Measurements from ENCODE around the gene VPS39.

VPS39 gene

DNA sequence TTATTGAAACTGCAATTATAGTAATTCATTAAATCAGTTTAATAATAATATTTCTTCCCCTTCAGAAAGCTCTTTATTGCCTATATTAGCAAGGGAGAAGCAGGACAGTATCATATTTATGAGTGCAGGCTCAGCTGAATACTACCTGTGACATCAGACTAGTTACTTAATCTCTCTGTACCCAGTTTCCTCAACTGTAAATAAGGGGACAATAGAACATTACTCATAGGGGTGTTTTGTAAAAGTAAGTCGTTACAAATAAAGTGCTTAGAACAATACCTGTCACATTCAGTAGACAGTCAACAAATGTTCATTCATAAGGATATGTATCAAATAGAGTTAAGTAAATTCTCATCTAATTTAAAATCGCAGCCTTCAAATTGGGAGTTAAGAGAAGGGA lies 12.1 kb upstream of the VPS39 start:
- Histone ChIP-seq H3K27ac (ENCODE audit: low read length) (no peak overlapping the region), H3K4me2 (ENCODE audit: low read depth, low read length) (no peak overlapping the region), H4K20me1 (ENCODE audit: insufficient read depth, low read length) (no peaks in the 10 kb centered on the region), H3K9ac (ENCODE audit: low read length) (no peak overlapping the region), H3K79me2 (ENCODE audit: low read length) (no peaks in the 10 kb centered on the region), H2AFZ (ENCODE audit: low read length) (no peak overlapping the region), H3K4me1 (ENCODE audit: low read length) (no peaks in the 10 kb centered on the region), H3K4me3 (ENCODE audit: low read length) (no peak overlapping the region), H3F3A (ENCODE audit: insufficient read depth, low read length) (no peaks in the 10 kb centered on the region), H3K9me2 (replicated peaks; ENCODE audit: insufficient read depth, low read length) (no peaks in the 10 kb centered on the region), H3K9me3 (replicated peaks; ENCODE audit: insufficient read depth, low read length) (no peaks in the 10 kb centered on the region), H3K36me3 (replicated peaks; ENCODE audit: insufficient read depth, low read length) (no peaks in the 10 kb centered on the region; the same call in 1 of the 2 replicates), H3K27me3 (replicated peaks; ENCODE audit: insufficient read depth, low read length) (no peaks in the 10 kb centered on the region)
- no peak for DNase-seq
- no peak for TF ChIP-seq EZH2 (optimal IDR thresholded peaks at IDR 0.05; ENCODE audit: low read depth, low read length)
- TF ChIP-seq EZH2phosphoT487 (IDR thresholded peaks at IDR 0.05; ENCODE audit: low read length): no peak
- TF ChIP-seq, protein P1, sequence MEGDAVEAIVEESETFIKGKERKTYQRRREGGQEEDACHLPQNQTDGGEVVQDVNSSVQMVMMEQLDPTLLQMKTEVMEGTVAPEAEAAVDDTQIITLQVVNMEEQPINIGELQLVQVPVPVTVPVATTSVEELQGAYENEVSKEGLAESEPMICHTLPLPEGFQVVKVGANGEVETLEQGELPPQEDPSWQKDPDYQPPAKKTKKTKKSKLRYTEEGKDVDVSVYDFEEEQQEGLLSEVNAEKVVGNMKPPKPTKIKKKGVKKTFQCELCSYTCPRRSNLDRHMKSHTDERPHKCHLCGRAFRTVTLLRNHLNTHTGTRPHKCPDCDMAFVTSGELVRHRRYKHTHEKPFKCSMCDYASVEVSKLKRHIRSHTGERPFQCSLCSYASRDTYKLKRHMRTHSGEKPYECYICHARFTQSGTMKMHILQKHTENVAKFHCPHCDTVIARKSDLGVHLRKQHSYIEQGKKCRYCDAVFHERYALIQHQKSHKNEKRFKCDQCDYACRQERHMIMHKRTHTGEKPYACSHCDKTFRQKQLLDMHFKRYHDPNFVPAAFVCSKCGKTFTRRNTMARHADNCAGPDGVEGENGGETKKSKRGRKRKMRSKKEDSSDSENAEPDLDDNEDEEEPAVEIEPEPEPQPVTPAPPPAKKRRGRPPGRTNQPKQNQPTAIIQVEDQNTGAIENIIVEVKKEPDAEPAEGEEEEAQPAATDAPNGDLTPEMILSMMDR (IDR thresholded peaks at IDR 0.05; ENCODE audit: low read length): no peak

DNA sequence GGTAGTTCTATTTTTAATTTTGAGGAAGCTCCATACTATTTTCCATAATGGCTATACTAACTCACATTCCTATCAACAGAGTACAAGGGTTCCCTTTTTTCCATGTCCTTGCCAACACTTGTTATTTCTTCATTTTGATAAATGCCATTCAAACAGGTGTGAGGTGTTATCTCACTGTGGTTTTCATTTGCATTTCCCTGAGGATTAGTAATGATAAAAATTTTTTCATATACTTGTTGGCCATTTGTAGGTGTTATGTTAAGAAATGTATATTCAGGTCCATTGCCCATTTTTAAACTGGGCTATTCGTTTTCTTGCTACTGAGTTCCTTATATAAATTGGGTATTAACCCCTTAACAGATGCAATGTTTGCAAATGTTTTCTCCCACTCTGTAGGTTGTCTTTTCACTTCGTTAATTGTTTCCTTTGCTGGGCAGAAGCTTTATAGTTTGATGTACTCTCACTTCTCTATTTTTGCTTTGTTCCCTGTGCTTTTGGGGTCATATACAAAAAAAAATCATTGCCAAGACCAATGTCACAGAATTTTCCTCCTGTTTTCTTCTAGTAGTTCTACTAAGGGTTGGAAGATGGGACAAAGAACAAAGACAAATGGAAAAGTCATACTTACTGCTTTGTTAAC lies 11.0 kb upstream of the VPS39 start:
- no peaks in the 10 kb centered on the region; the same call in 1 of the 2 replicates for H3K36me3 ChIP-seq (replicated peaks; ENCODE audit: insufficient read depth, low read length)
- no peak overlapping the region for H3K27ac ChIP-seq (ENCODE audit: low read length)
- no peaks in the 10 kb centered on the region for H3K9me2 ChIP-seq (replicated peaks; ENCODE audit: insufficient read depth, low read length)
- no peaks in the 10 kb centered on the region for H3F3A ChIP-seq (ENCODE audit: insufficient read depth, low read length)
- no peak overlapping the region for H2AFZ ChIP-seq (ENCODE audit: low read length)
- TF ChIP-seq, protein P1 (IDR thresholded peaks at IDR 0.05; ENCODE audit: low read length): no peak
- no peak overlapping the region for H3K4me2 ChIP-seq (ENCODE audit: low read depth, low read length)
- H3K4me1 ChIP-seq (ENCODE audit: low read length): no peaks in the 10 kb centered on the region
- H4K20me1 ChIP-seq (ENCODE audit: insufficient read depth, low read length): no peaks in the 10 kb centered on the region
- H3K4me3 ChIP-seq (ENCODE audit: low read length): no peak overlapping the region
- H3K9me3 ChIP-seq (replicated peaks; ENCODE audit: insufficient read depth, low read length): no peaks in the 10 kb centered on the region
- no peaks in the 10 kb centered on the region for H3K79me2 ChIP-seq (ENCODE audit: low read length)
- no peak for DNase-seq
- no peaks in the 10 kb centered on the region for H3K27me3 ChIP-seq (replicated peaks; ENCODE audit: insufficient read depth, low read length)
- H3K9ac ChIP-seq (ENCODE audit: low read length): no peak overlapping the region

DNA sequence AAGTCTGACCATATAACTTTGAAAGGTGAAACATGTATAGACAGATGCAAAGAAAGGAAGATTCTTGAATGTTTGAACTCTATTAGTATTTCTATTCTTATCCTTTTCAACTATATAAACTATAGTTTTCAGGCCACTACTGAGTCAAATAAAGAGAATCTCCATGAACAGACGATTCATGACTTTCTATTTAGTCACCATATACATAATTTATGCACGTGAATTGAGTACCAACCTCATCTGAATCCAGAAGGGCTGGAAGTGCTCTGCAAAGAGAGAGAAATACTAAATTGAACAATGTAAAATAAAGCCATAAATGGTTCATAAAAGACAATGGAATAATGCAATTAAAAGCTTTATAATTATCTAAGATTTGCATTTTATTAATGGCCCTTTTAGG lies 9.5 kb upstream of the VPS39 start:
- no peak for TF ChIP-seq EZH2 (optimal IDR thresholded peaks at IDR 0.05; ENCODE audit: low read depth, low read length)
- TF ChIP-seq, protein P1 (IDR thresholded peaks at IDR 0.05; ENCODE audit: low read length): no peak
- TF ChIP-seq EZH2phosphoT487 (IDR thresholded peaks at IDR 0.05; ENCODE audit: low read length): no peak
- Histone ChIP-seq H3K4me2 (ENCODE audit: low read depth, low read length) (no peak overlapping the region), H3K36me3 (replicated peaks; ENCODE audit: insufficient read depth, low read length) (no peaks in the 10 kb centered on the region; the same call in 1 of the 2 replicates), H3K9ac (ENCODE audit: low read length) (no peak overlapping the region), H3K4me3 (ENCODE audit: low read length) (no peak overlapping the region), H3K79me2 (ENCODE audit: low read length) (no peaks in the 10 kb centered on the region), H3K27me3 (replicated peaks; ENCODE audit: insufficient read depth, low read length) (no peaks in the 10 kb centered on the region), H3K9me3 (replicated peaks; ENCODE audit: insufficient read depth, low read length) (no peaks in the 10 kb centered on the region), H3F3A (ENCODE audit: insufficient read depth, low read length) (no peaks in the 10 kb centered on the region), H3K9me2 (replicated peaks; ENCODE audit: insufficient read depth, low read length) (no peaks in the 10 kb centered on the region), H3K27ac (ENCODE audit: low read length) (no peak overlapping the region), H4K20me1 (ENCODE audit: insufficient read depth, low read length) (no peaks in the 10 kb centered on the region), H3K4me1 (ENCODE audit: low read length) (no peaks in the 10 kb centered on the region), H2AFZ (ENCODE audit: low read length) (no peak overlapping the region)
- no peak for DNase-seq

All from MM.1S (cell line).